Naive thymus-derived CD8-positive, alpha-beta T cell (primary cell): ENCODE results near the gene CMIP. TPM values are rescaled to one million over a fixed set of nuclear protein-coding genes. Genes with fewer than 3 reads are reported as not detected.

ENCODE experiments used
- ATAC-seq, 2 donors: fragments of 150-1000 bp; cut with Tn5 transposase in 1 of 2; sonication (Bioruptor Pico), chemical (Tn5 transposase) in 1 of 2; 1 replicate in 1 of 2; 2 replicates in 1 of 2; pipeline ENCODE4 v1.10.0; 2021; ENCODE audit warnings: mild to moderate bottlenecking in 2 of 2, moderate library complexity in 2 of 2
- POLR2A ChIA-PET: fragments of 350-600 bp; sonication (Branson Sonifier 250); formaldehyde crosslinking; loops from one replicate; lab custom pipeline; 2021; ENCODE audit warnings: antibody characterized with exemption; lab: Charles Lee
- DNase-seq, 10 donors: peaks; one replicate each; pipeline versions ENCODE4 v3.0.0 to v3.0.0-alpha.2; 2020 to 2022
- H3K27ac Mint-ChIP-seq, 10 donors: one replicate each; pipeline ENCODE4 v1.8.0; 2020 to 2022; ENCODE audit warnings: mild to moderate bottlenecking in 10 of 10, mixed read lengths in 10 of 10, moderate library complexity in 4 of 10, inconsistent platforms in 1 of 10
- H3K27me3 Mint-ChIP-seq, 5 donors: one replicate each; pipeline ENCODE4 v1.8.0; 2021 to 2022; ENCODE audit warnings: mixed read lengths in 5 of 5
- H3K36me3 Mint-ChIP-seq, 3 donors: one replicate each; pipeline ENCODE4 v1.8.0; 2020 to 2022; ENCODE audit warnings: mixed read lengths in 3 of 3, mild to moderate bottlenecking in 2 of 3, inconsistent platforms in 1 of 3
- H3K4me1 Mint-ChIP-seq, 4 donors: one replicate each; pipeline ENCODE4 v1.8.0; 2021 to 2022; ENCODE audit warnings: mixed read lengths in 4 of 4
- H3K4me3 Mint-ChIP-seq, 10 donors: one replicate each; pipeline ENCODE4 v1.8.0; 2020 to 2022; ENCODE audit warnings: mild to moderate bottlenecking in 10 of 10, mixed read lengths in 10 of 10, moderate library complexity in 6 of 10, inconsistent platforms in 1 of 10
- H3K9me3 Mint-ChIP-seq, 9 donors: one replicate each; pipeline ENCODE4 v1.8.0; 2020 to 2022; ENCODE audit warnings: mixed read lengths in 9 of 9, mild to moderate bottlenecking in 3 of 9, inconsistent platforms in 1 of 9, moderate library complexity in 1 of 9
- polyA plus RNA-seq, 3 donors: library from polyadenylated mRNA; unstranded; fragments of 300-500 nt; fragmentation: Illumina TruSeq; gene quantifications; one replicate each; pipeline ENCODE4 v1.2.3, GENCODE V29; 2021
- total RNA-seq, 8 experiments: library from RNA in 2 of 8; stranded (reverse) in 2 of 8; gene quantifications; one replicate each; pipeline ENCODE4 v1.2.3 and lab custom pipeline; 2021 to 2026

CMIP gene
- total and polyA plus RNA-seq, 5 experiments from 2014 or later, result 0.31 to 41.5 (median 1.3) TPM

DNA sequence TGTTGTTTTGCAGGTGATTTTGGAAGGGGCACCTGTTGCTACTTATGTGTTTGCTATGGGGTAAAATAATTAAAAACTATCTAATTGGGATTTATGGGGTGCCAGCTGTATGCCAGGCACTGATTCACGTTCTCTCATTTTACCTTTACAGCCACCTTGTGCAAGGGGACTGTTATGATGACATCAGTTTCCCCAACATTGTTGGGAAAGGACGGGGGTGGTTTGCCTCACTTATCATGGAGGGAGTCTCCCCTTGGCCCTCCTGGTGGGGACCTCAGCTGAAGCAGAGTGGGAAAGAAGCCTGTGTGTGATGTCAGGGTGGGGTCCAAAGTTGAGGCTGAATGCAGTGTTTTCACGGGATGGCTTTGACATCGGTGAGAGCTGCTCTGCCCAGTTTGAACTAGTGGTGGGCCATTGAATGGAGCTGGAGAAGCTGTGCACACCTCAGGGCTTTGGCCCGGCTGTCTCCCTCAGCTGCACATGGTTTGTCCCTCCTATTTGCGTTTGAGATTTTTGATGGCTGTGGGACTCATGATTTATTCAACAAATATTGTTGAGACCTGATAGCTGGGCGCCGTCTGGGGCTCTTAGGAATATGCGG lies 36.1 kb downstream of the CMIP start:
- Mint-ChIP-seq H3K36me3 (peaks cover 0 to 8% (median 7%) of the 10 kb centered on the region in 3 donors), H3K4me3 (peak overlapping the region in 2 of 10 donors; percentile 4 to 56), H3K9me3 (no peaks in the 10 kb centered on the region), H3K27me3 (no peaks in the 10 kb centered on the region), H3K27ac (peak overlapping the region in 6 of 10 donors; percentile 24 to 79 (median 66)), H3K4me1 (peaks cover 27 to 93% (median 82%) of the 10 kb centered on the region in 4 donors)
- DNase-seq (no peak), ATAC-seq (no peak)
- POLR2A ChIA-PET, result interaction anchor here (0.9 kb wide), 1 partner anchor 11 kb away, joined by 3 read pairs; no protein-coding TSS in a partner anchor

DNA sequence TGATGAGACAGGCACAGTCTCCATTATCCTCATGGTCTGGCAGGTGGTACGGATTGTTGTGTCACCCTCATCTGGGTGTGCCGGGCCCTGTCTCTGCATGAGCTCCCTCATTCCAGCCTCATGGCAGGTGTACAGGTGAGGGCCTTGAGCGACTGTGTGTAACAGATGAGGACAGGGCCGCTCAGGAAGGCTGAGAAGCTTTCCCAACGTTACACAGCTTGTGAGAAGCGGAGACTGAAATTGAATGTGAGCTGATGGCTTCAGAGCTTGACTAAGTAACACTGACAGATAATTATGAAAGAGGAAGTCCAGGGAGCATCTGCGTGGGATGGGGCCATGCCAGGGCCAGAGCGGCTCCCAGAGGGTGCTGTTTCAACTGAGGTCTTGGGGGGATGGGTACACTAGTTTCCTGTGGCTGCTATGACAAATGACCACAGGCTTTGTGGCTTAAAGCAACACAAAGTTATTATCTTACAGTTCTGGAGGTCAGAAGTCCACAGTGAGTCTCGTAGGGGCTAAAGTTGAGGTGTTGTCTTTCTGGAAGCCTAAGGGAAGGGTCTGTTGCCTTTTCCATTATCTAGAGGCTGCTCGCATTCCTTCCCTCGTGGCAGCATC lies 36.7 kb downstream of the CMIP start:
- POLR2A ChIA-PET, result interaction anchor here (0.9 kb wide), 1 partner anchor 12 kb away, joined by 3 read pairs; no protein-coding TSS in a partner anchor

DNA sequence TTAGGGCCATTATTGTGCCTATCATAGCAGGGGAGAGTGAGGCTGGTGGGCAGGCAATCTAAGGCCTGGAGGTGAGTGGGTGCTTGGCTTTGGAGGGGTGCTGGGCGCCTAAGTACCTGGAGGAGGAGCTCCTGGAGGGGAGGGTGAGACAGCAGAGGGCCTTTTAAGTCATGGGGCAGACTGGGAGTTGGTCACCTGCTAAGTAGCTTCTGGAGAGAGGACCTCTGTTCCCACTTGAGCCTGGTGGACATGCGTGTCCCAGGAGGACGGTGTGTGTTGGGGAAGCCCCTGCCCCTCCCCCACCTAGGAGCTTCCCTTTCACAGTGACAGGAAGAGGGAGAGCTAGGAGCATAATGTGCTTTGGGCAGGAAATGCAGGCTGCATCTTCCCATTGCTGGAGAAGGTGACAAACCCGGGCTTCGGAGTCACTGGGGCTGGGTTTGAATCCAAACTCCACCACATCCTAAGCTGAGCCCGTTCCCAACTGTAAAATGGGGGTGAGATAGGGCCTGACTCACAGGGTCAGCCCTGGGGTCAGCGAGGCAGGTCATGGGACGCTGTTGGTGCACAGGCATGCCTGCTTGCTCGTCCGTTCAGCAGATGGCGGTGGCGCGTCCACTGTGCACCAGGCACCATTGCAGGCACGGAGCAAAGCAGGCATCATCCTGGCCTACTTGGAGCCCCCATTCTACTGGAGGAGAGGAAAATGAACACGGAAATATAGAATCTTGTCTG lies 37.9 kb downstream of the CMIP start:
- Mint-ChIP-seq H3K27ac (peak overlapping the region in 4 of 10 donors; percentile 51 to 78 (median 65)), H3K4me1 (peaks cover 18 to 89% (median 73%) of the 10 kb centered on the region in 4 donors), H3K4me3 (no peak overlapping the region), H3K9me3 (no peaks in the 10 kb centered on the region), H3K27me3 (no peaks in the 10 kb centered on the region), H3K36me3 (peaks cover 0 to 4% (median 0%) of the 10 kb centered on the region in 3 donors)
- POLR2A ChIA-PET, result no interaction called here
- DNase-seq (no peak), ATAC-seq (no peak)

More for the DNA sequence above, 36.7 kb downstream of the CMIP start:
- Mint-ChIP-seq H3K9me3 (no peaks in the 10 kb centered on the region), H3K4me3 (peak overlapping the region in 3 of 10 donors; percentile 20 to 56 (median 33)), H3K36me3 (peaks cover 0 to 4% (median 3%) of the 10 kb centered on the region in 3 donors), H3K27ac (peak overlapping the region in 6 of 10 donors; percentile 24 to 79 (median 66)), H3K27me3 (no peaks in the 10 kb centered on the region), H3K4me1 (peaks cover 23 to 93% (median 80%) of the 10 kb centered on the region in 4 donors)
- peak in 1 of 2 donors; percentile 62 for ATAC-seq
- peak in 1 of 10 donors; percentile 49 for DNase-seq

DNA sequence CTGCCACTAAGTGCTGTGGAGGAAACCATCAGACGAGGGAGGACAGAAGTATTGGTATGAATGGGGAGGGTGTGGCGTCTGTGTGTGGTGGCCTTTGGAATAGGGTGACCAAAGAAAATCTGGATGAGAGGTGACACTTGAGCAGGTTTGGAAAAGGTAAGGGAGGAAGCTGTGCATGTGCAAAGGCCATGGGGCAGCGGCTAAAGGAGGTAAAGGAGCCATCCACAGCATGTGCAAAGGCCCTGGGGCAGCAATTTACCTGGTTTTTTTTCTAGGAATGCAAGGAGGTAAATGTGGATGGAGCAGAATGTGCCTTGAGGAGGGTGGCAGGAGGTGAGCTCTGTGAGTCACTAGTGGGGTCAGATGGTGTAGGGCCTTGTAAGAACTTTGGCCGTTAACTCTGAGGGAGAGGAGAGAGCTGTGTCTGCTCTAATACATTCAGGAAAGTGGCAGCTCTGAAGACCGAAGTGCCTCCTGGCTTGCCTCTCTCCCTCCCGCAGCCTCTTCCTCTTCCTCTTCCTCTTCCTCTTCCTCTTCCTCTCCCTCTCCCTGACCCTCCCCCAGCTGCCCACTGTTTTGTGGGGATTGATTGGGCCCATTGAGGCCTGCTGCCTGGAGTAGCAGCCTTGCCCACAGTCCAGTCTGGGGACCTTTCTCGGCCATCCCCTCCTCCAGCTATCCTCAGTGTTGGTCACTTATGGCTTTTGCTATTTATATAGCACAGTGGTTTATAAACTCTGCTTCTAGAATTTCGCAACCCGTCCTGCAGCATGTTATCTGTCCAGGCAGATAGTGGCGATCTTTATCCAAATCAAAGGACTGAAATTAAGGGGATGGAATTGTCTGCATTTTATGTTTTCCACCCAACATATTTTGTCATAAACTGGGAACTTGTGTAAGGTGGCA lies 38.7 kb downstream of the CMIP start:
- DNase-seq (no peak), ATAC-seq (no peak)
- peaks cover 0 to 6% (median 0%) of the 10 kb centered on the region in 3 donors for H3K36me3 Mint-ChIP-seq
- peaks cover 18 to 88% (median 72%) of the 10 kb centered on the region in 4 donors for H3K4me1 Mint-ChIP-seq
- peak overlapping the region in 5 of 10 donors; percentile 7 to 78 (median 69) for H3K27ac Mint-ChIP-seq
- no peaks in the 10 kb centered on the region for H3K27me3 Mint-ChIP-seq
- POLR2A ChIA-PET, result no interaction called here
- H3K4me3 Mint-ChIP-seq, result peak overlapping the region in 3 of 10 donors; percentile 18 to 34 (median 25)
- no peaks in the 10 kb centered on the region for H3K9me3 Mint-ChIP-seq

DNA sequence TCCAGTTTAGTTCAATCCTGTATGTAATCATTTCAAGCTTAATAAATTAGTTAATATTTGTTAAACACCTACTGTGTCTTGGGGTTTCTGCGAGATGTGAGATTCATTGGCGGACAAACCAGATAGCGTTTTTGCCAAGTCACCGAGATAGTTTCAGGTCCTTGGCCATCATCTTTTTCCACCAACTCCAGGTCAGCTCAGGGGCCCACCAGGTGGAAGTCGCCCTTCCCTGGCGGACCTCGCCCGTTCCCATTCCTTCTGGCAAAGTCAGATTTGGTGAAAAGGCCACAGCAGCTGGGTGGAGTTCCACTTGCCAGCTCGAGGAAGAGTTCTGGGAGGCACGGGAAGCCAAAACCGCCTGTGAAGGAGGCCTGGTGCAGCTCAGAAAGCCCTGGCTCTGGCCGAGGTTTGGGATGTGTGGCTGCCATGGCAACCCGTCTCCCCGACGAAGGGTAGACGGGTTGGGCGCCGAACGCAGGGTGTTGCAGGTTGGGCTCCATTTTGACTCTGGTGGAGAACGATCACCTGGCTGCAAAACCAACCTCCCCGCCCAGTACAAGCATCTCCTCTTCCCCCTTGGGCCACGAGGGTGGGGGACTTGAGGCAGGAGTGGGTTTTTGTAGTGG lies 39.5 kb downstream of the CMIP start:
- no peak for ATAC-seq
- H3K27me3 Mint-ChIP-seq, result no peaks in the 10 kb centered on the region
- peak overlapping the region in 1 of 10 donors; percentile 53 for H3K27ac Mint-ChIP-seq
- H3K4me1 Mint-ChIP-seq, result peaks cover 24 to 88% (median 72%) of the 10 kb centered on the region in 4 donors
- peaks cover 0 to 6% (median 0%) of the 10 kb centered on the region in 3 donors for H3K36me3 Mint-ChIP-seq
- no peak overlapping the region for H3K4me3 Mint-ChIP-seq
- no peaks in the 10 kb centered on the region for H3K9me3 Mint-ChIP-seq
- DNase-seq, result no peak
- POLR2A ChIA-PET, result no interaction called here

DNA sequence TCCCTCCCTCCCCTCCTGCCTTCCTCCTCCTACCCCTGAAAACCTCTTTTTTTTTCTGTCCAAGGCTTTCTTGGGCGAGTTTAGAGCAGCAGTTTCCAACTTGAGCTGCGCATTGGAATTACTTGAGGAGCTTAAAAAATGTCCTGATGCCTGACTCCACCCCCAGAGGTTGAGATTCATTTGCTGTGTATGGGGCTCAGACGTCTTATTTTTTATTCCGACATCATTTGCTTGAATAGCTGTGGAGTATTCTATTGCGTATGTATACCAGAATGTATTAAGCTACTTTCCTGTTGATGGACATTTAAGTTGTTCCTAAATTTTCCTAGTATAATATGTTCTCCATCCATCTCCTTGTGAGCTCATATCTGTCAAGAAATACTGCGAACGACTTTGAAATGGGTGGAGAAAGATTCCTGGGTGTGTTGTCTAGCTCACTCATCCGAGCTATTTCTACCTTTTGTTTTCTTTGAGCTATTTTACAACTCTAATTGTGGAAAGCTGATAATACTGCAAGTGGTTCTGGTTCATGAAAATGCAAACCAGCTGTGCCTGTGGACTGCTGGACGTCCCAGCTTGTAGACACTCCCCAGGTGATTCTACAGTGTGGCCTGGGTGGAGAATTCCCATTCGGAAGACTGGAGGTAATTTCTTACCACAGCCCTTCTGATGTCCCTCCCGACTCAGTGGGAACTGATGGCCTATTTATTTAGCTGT lies 40.5 kb downstream of the CMIP start:
- Mint-ChIP-seq H3K36me3 (peaks cover 0 to 6% (median 0%) of the 10 kb centered on the region in 3 donors), H3K27ac (peak overlapping the region in 2 of 10 donors; percentile 6 to 20), H3K4me1 (peaks cover 21 to 88% (median 66%) of the 10 kb centered on the region in 4 donors), H3K27me3 (no peaks in the 10 kb centered on the region), H3K9me3 (no peaks in the 10 kb centered on the region), H3K4me3 (no peak overlapping the region)
- DNase-seq (no peak), ATAC-seq (no peak)
- POLR2A ChIA-PET, result no interaction called here

DNA sequence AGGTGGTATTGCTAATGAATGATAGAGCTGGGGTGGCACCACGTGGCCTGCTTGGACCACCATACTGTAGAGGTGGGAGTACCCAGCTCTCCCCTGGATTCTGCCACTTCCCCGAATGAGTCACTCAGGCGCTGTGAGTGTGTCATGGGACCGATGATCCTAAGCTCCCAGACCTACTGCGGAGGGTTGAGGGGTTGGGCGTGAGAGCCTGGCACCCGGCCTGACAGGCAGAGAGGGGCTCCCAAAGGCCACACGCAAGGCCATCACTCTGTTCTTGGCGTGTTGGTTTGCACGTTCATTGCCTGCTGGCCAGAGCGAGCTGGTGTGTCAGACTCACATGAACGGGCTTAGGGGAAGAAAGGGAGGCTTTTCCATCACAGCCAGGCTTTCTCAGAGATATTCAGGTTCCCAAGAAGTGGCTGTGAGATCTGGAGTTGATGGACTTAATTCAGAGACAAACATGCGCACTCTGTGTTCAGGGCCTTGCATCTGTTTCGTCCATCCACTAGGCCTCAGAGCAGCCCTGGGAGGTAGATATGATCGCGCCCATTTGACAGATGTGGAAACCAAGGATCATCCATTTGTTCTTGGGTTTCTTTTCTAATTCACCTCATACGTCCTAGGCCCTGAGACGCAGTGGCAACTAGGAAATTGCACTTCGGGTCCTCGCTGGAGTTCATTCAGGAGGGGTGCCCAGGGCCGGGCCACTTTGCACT lies 41.4 kb downstream of the CMIP start:
- Mint-ChIP-seq H3K4me3 (no peak overlapping the region), H3K27me3 (no peaks in the 10 kb centered on the region), H3K27ac (peak overlapping the region in 3 of 10 donors; percentile 6 to 50 (median 33)), H3K4me1 (peaks cover 19 to 87% (median 64%) of the 10 kb centered on the region in 4 donors), H3K36me3 (peaks cover 0 to 6% (median 0%) of the 10 kb centered on the region in 3 donors), H3K9me3 (no peaks in the 10 kb centered on the region)
- DNase-seq (no peak), ATAC-seq (no peak)
- POLR2A ChIA-PET, result interaction anchor here (0.6 kb wide), 1 partner anchor 10 kb away, joined by 4 read pairs; no protein-coding TSS in a partner anchor

DNA sequence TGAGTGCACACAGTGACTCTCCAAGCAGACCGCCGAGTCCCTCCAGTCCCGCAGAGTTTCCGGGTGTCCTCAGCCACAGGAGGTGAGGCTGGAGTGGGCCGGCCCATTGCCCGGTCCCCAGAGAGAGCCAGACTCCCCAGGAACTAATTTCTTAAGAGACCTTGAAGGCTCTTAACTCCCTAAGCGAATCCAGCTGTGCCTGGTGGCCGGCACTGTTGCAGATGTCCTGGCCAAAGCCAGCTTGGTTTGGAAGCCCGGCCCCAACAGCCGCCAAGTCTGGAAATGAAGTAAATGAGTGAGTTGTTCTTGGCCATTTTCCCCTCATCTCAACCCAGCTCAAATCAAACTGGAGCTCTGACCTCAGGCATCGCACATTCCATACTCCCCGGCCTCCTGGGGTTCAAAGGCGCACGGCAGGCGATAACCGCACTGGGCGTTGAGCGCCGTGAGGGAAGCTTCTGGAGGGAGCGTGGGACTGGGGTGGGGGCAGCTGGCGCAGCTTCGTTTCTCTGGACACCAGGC lies 42.0 kb downstream of the CMIP start:
- Mint-ChIP-seq H3K4me3 (no peak overlapping the region), H3K9me3 (no peaks in the 10 kb centered on the region), H3K4me1 (peaks cover 16 to 86% (median 60%) of the 10 kb centered on the region in 4 donors), H3K36me3 (peaks cover 0 to 8% (median 0%) of the 10 kb centered on the region in 3 donors), H3K27me3 (no peaks in the 10 kb centered on the region), H3K27ac (peak overlapping the region in 2 of 10 donors; percentile 15 to 17)
- POLR2A ChIA-PET, result interaction anchor here (0.6 kb wide), 1 partner anchor 11 kb away, joined by 4 read pairs; no protein-coding TSS in a partner anchor
- ATAC-seq, result no peak
- DNase-seq, result no peak

DNA sequence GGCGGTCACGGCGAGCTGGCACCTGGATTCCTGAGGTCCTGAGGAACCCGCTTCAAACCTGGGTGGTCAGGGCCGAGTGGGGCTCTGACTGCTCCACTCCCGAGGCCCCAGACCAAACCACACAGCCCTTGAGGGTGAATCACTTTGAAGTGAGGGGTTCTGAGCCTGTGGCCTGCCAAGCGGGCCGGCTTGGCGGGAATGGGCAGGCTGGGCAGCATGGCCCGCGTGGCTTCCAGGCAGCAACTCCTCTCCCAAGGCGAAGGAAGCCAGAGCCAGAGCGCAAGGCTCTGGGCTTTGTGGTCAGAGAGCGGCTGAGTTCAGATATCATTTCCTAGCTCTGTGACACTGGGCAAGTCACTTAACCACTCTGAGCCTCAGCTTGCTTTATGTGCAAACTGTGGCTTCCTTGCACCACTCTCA lies 42.7 kb downstream of the CMIP start:
- no peak for ATAC-seq
- peak overlapping the region in 3 of 10 donors; percentile 9 to 76 (median 50) for H3K27ac Mint-ChIP-seq
- POLR2A ChIA-PET, result interaction anchor here (0.6 kb wide), 1 partner anchor 41 kb away, joined by 4 read pairs; no protein-coding TSS in a partner anchor

More for the DNA sequence above, 42.7 kb downstream of the CMIP start:
- DNase-seq, result no peak
- H3K9me3 Mint-ChIP-seq, result no peaks in the 10 kb centered on the region
- H3K4me3 Mint-ChIP-seq, result no peak overlapping the region
- peaks cover 0 to 10% (median 0%) of the 10 kb centered on the region in 3 donors for H3K36me3 Mint-ChIP-seq
- H3K4me1 Mint-ChIP-seq, result peaks cover 15 to 86% (median 60%) of the 10 kb centered on the region in 4 donors
- no peaks in the 10 kb centered on the region for H3K27me3 Mint-ChIP-seq
